Activated naive CD4-positive, alpha-beta T cell treated with anti-CD3 and anti-CD28 coated beads for 36 hours (primary cell): ENCODE measurements around the gene SLC12A2. TPM values are rescaled to one million over a fixed set of nuclear protein-coding genes. Genes with fewer than 3 reads are reported as not detected.

Experiments used
- CTCF ChIA-PET: fragments of 350-600 bp; sonication (Branson Sonifier 250); formaldehyde crosslinking; loops from one replicate; lab custom pipeline; 2021; ENCODE audit warnings: antibody characterized with exemption; lab: Charles Lee
- DNase-seq: peaks from one replicate; pipeline ENCODE4 v3.0.0-alpha.2; 2020
- H3K27ac Mint-ChIP-seq: one replicate; pipeline ENCODE4 v1.8.0; 2021; ENCODE audit warnings: mild to moderate bottlenecking, mixed read lengths
- H3K27me3 Mint-ChIP-seq: one replicate; pipeline ENCODE4 v1.8.0; 2021; ENCODE audit warnings: low read depth, mixed read lengths
- H3K36me3 Mint-ChIP-seq: one replicate; pipeline ENCODE4 v1.8.0; 2021; ENCODE audit warnings: low read depth, mixed read lengths
- H3K4me1 Mint-ChIP-seq: one replicate; pipeline ENCODE4 v1.8.0; 2021; ENCODE audit warnings: low read depth, mixed read lengths
- H3K4me3 Mint-ChIP-seq: one replicate; pipeline ENCODE4 v1.8.0; 2021; ENCODE audit warnings: mild to moderate bottlenecking, moderate library complexity, mixed read lengths
- H3K9me3 Mint-ChIP-seq: one replicate; pipeline ENCODE4 v1.8.0; 2021; ENCODE audit warnings: mixed read lengths
- intact Hi-C: fragments of 100-400 bp; cut with micrococcal nuclease; formaldehyde crosslinking; loops from one replicate; pipeline ENCODE4 v1.15.1; 2023
- total RNA-seq, 2 experiments: library from RNA; stranded (reverse); gene quantifications; one replicate each; pipeline ENCODE4 v1.2.3, GENCODE V29; 2021

The SLC12A2 gene
- total RNA-seq, 2 experiments from 2014 or later = 5.3 to 6.8 TPM

GRCh38 chr5:128081111-128081851 is 2.3 kb upstream of the SLC12A2 start:
- CTCF ChIA-PET = no interaction called here
- no peak for DNase-seq
- no peaks in the 10 kb centered on the region for H3K27me3 Mint-ChIP-seq
- peaks cover 43% of the 10 kb centered on the region for H3K4me1 Mint-ChIP-seq
- H3K27ac Mint-ChIP-seq = peak overlapping the region; percentile 96
- peak overlapping the region; percentile 87 for H3K4me3 Mint-ChIP-seq
- peaks cover 13% of the 10 kb centered on the region for H3K36me3 Mint-ChIP-seq
- H3K9me3 Mint-ChIP-seq = no peaks in the 10 kb centered on the region
- intact Hi-C loops = loop anchor here (5.0 to 10.0 kb wide), 4 partner anchors 324 to 1686 kb away; partner anchors contain the start of gene PHAX

GRCh38 chr5:128082551-128083032 is 974 bp upstream of the SLC12A2 start:
- peak overlapping the region; percentile 87 for H3K4me3 Mint-ChIP-seq
- H3K27ac Mint-ChIP-seq = peak overlapping the region; percentile 96
- H3K9me3 Mint-ChIP-seq = no peaks in the 10 kb centered on the region
- H3K4me1 Mint-ChIP-seq = peaks cover 45% of the 10 kb centered on the region
- intact Hi-C loops = loop anchor here (1.0 to 10.0 kb wide), 13 partner anchors 119 to 1685 kb away; partner anchors contain the start of genes ISOC1, MARCHF3, PHAX and PRRC1
- no peaks in the 10 kb centered on the region for H3K27me3 Mint-ChIP-seq
- CTCF ChIA-PET = no interaction called here
- H3K36me3 Mint-ChIP-seq = peaks cover 10% of the 10 kb centered on the region
- no peak for DNase-seq

DNA sequence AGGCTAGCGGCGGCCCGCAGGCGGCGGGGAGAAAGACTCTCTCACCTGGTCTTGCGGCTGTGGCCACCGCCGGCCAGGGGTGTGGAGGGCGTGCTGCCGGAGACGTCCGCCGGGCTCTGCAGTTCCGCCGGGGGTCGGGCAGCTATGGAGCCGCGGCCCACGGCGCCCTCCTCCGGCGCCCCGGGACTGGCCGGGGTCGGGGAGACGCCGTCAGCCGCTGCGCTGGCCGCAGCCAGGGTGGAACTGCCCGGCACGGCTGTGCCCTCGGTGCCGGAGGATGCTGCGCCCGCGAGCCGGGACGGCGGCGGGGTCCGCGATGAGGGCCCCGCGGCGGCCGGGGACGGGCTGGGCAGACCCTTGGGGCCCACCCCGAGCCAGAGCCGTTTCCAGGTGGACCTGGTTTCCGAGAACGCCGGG is 253 bp downstream of the SLC12A2 start:
- Mint-ChIP-seq H3K4me1 (peaks cover 43% of the 10 kb centered on the region), H3K4me3 (no peak overlapping the region)
- intact Hi-C loops = loop anchor here (1.0 to 10.0 kb wide), 13 partner anchors 117 to 1683 kb away; partner anchors contain the start of genes ISOC1, MARCHF3, PHAX and PRRC1

DNA sequence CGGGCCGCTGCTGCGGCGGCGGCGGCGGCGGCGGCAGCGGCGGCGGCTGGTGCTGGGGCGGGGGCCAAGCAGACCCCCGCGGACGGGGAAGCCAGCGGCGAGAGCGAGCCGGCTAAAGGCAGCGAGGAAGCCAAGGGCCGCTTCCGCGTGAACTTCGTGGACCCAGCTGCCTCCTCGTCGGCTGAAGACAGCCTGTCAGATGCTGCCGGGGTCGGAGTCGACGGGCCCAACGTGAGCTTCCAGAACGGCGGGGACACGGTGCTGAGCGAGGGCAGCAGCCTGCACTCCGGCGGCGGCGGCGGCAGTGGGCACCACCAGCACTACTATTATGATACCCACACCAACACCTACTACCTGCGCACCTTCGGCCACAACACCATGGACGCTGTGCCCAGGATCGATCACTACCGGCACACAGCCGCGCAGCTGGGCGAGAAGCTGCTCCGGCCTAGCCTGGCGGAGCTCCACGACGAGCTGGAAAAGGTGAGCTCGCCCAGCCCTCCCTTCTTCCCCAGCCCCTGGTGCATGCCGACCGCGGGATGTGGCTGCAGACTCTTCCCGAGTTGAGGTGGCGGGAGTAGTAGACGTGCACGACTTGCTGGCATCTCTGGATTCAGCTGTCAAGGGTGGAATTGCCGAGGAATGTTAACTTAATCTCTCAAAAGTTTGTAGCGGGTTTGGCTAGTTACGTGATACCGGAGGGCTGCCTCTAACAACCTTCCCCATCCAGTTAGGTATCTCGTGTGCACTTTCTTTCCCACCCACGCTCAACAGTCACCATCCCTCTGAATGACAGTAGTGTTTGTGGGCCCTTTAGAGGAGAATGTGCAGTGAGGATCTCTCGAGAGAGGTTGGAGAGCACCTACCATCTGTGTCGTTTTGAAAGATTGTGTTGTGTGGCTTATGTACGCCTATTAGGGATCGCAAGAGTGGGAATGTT is 932 bp downstream of the SLC12A2 start:
- Mint-ChIP-seq H3K27ac (peak overlapping the region; percentile 69), H3K27me3 (no peaks in the 10 kb centered on the region), H3K4me1 (peaks cover 37% of the 10 kb centered on the region), H3K36me3 (peaks cover 12% of the 10 kb centered on the region), H3K9me3 (no peaks in the 10 kb centered on the region), H3K4me3 (peak overlapping the region; percentile 93)
- CTCF ChIA-PET = interaction anchor here (1.4 kb wide), 1 partner anchor 117 kb away, joined by 4 read pairs; no protein-coding TSS in a partner anchor
- peak; percentile 65 for DNase-seq
- intact Hi-C loops = loop anchor here (5.0 to 10.0 kb wide), 4 partner anchors 327 to 1683 kb away; partner anchors contain the start of gene PHAX

More for the DNA sequence above, 253 bp downstream of the SLC12A2 start:
- H3K9me3 Mint-ChIP-seq = no peaks in the 10 kb centered on the region
- DNase-seq = no peak
- CTCF ChIA-PET = no interaction called here
- H3K36me3 Mint-ChIP-seq = peaks cover 12% of the 10 kb centered on the region
- no peaks in the 10 kb centered on the region for H3K27me3 Mint-ChIP-seq
- no peak overlapping the region for H3K27ac Mint-ChIP-seq

GRCh38 chr5:128085413-128085812 is 1.8 kb downstream of the SLC12A2 start:
- Mint-ChIP-seq H3K36me3 (peaks cover 10% of the 10 kb centered on the region), H3K4me3 (peak overlapping the region; percentile 93), H3K27me3 (no peaks in the 10 kb centered on the region), H3K9me3 (no peaks in the 10 kb centered on the region), H3K4me1 (peaks cover 32% of the 10 kb centered on the region), H3K27ac (no peak overlapping the region)
- CTCF ChIA-PET = interaction anchor here (1.4 kb wide), 1 partner anchor 116 kb away, joined by 4 read pairs; no protein-coding TSS in a partner anchor
- intact Hi-C loops = loop anchor here (10.0 kb wide), 1 partner anchor 1481 kb away; the partner anchor contains the start of gene PHAX
- DNase-seq = no peak

DNA sequence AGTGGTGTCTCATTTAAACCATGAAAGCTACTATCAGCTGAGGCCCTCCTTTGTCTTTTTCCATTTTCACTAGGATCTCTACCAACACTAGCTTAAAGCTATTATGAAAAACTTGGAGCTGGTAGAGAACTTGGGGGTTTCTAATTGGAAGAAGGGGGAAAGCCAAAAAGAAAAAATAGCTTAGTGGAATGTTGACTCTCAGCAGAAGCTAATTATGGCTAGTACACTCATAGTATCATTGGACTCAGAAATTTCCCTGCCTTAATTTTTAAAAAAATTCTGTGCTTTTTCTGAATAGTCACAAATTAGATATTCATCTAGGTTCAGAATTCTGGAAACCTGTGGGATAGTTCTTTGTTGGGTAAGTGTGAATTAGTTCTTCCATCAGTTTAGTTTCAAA is 8.0 kb downstream of the SLC12A2 start:
- no peak for DNase-seq
- no peaks in the 10 kb centered on the region for H3K27me3 Mint-ChIP-seq
- H3K4me1 Mint-ChIP-seq = peaks cover 17% of the 10 kb centered on the region
- CTCF ChIA-PET = no interaction called here
- H3K36me3 Mint-ChIP-seq = peaks cover 24% of the 10 kb centered on the region
- H3K9me3 Mint-ChIP-seq = peaks cover 12% of the 10 kb centered on the region
- intact Hi-C loops = no loop called here
- H3K27ac Mint-ChIP-seq = no peak overlapping the region
- no peak overlapping the region for H3K4me3 Mint-ChIP-seq

DNA sequence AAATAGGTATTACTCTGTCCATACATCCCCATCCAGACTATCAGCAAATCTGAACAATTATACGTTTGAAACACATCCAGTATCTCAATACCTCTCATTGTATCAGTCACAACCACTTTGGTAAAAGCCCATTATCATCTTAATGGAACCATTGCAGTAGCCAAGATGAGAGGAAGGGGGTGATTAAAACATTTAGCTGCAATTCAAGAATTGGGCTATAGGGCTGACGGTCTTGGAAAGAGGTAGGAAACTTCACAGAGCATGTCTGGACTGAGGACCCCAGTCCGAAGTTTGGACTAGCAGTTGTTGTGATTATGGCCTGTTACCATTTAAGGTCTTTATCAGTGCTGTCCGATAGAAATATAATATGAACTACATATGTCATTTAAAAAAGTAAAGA is 8.6 kb downstream of the SLC12A2 start:
- H3K4me1 Mint-ChIP-seq = peaks cover 16% of the 10 kb centered on the region
- peaks cover 27% of the 10 kb centered on the region for H3K36me3 Mint-ChIP-seq
- CTCF ChIA-PET = no interaction called here
- H3K27me3 Mint-ChIP-seq = no peaks in the 10 kb centered on the region
- no peak overlapping the region for H3K4me3 Mint-ChIP-seq
- intact Hi-C loops = no loop called here
- no peak for DNase-seq
- no peak overlapping the region for H3K27ac Mint-ChIP-seq
- peaks cover 15% of the 10 kb centered on the region for H3K9me3 Mint-ChIP-seq

DNA sequence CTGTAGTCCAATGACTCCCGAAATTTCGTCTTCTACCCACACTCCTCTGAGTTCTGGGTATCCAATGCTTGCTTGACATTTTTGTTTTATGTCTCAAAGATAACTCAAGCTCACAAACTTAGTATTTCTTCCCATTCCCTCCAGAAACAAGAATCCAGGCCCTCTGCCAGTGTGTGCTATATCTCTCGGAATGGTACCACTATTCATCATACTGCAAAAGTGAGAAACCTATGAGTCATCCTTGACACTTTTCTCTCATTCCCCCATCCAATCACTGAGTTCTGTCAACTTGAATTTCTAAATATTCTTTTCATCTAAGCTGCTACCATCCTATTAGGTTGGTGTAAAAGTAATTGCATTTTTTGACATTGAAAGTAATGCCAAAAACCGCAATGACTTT is 9.8 kb downstream of the SLC12A2 start:
- Mint-ChIP-seq H3K9me3 (peaks cover 21% of the 10 kb centered on the region), H3K4me1 (peaks cover 11% of the 10 kb centered on the region), H3K36me3 (peaks cover 32% of the 10 kb centered on the region), H3K4me3 (no peak overlapping the region), H3K27me3 (no peaks in the 10 kb centered on the region), H3K27ac (no peak overlapping the region)
- intact Hi-C loops = no loop called here
- CTCF ChIA-PET = no interaction called here
- no peak for DNase-seq

DNA sequence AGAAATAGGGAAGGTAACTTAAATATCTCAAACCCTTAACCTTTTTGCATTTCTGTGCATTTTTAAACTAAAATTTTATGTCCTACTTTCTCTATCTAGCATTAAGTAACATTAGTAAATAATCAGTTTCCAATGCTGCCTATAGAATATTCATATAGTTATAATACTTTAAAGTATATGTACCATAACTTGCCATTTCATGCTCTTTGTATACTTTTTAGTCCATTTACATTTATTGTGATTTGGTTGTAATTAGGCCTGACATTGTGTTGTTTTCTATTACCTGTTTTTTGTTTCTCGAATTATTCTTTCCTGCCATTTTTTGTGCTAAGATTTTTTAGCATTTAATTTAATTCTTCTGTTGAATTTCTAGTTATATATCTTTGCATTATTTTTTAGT is 13.7 kb downstream of the SLC12A2 start:
- peaks cover 33% of the 10 kb centered on the region for H3K36me3 Mint-ChIP-seq
- intact Hi-C loops = no loop called here
- CTCF ChIA-PET = no interaction called here

DNA sequence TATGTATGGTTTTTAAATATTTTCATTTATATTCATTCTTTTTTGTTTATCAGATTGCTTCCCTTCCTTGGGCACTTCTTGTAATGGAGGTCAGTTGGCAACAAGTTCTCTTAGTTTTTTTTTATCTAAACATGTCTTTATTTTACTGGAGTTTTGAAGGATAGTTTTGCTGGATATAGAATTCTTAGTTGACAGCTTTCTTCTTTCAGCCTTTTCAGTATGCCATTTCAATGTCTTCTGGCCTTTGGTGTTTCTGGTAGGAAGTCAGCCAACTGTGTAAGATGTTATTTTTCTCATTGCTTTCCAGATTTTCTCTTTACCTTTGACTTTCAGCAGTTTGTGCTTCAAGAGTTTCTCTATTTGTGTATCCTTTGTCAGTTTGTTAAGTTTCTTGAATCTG is 14.2 kb downstream of the SLC12A2 start:
- H3K4me3 Mint-ChIP-seq = no peak overlapping the region
- intact Hi-C loops = no loop called here
- CTCF ChIA-PET = no interaction called here
- no peak overlapping the region for H3K27ac Mint-ChIP-seq
- H3K36me3 Mint-ChIP-seq = peaks cover 33% of the 10 kb centered on the region
- DNase-seq = no peak
- peaks cover 28% of the 10 kb centered on the region for H3K9me3 Mint-ChIP-seq
- H3K27me3 Mint-ChIP-seq = no peaks in the 10 kb centered on the region
- H3K4me1 Mint-ChIP-seq = peaks cover 9% of the 10 kb centered on the region

More for the DNA sequence above, 13.7 kb downstream of the SLC12A2 start:
- no peak for DNase-seq
- no peaks in the 10 kb centered on the region for H3K27me3 Mint-ChIP-seq
- no peak overlapping the region for H3K4me3 Mint-ChIP-seq
- H3K27ac Mint-ChIP-seq = no peak overlapping the region
- peaks cover 28% of the 10 kb centered on the region for H3K9me3 Mint-ChIP-seq
- H3K4me1 Mint-ChIP-seq = peaks cover 9% of the 10 kb centered on the region

GRCh38 chr5:128099944-128100343 is 16.4 kb downstream of the SLC12A2 start:
- no peak overlapping the region for H3K27ac Mint-ChIP-seq
- intact Hi-C loops = no loop called here
- DNase-seq = no peak
- H3K9me3 Mint-ChIP-seq = peaks cover 19% of the 10 kb centered on the region
- CTCF ChIA-PET = no interaction called here
- H3K4me1 Mint-ChIP-seq = no peaks in the 10 kb centered on the region
- no peaks in the 10 kb centered on the region for H3K27me3 Mint-ChIP-seq
- peaks cover 22% of the 10 kb centered on the region for H3K36me3 Mint-ChIP-seq
- H3K4me3 Mint-ChIP-seq = no peak overlapping the region
